Vagina (tissue), 2 donors: ENCODE measurements around the gene DGCR2.

Source experiments
- CTCF ChIP-seq, 3 experiments: fragments of 450-650 bp in 2 of 3; fragments of 200-600 bp in 1 of 3; sonication (generic) in 1 of 3; IDR thresholded peaks; one replicate each; pipeline ENCODE4 v1.5.1; 2017 to 2019; ENCODE audit warnings: antibody characterized with exemption in 3 of 3, mild to moderate bottlenecking in 2 of 3, moderate library complexity in 2 of 3
- POLR2A ChIP-seq, 2 donors: fragments of 450-650 bp; IDR thresholded peaks; one replicate each; pipeline ENCODE4 v1.6.1; 2017; ENCODE audit warnings: antibody characterized with exemption in 2 of 2, mild to moderate bottlenecking in 2 of 2, moderate library complexity in 2 of 2
- POLR2AphosphoS5 ChIP-seq, 2 donors: sonication (generic); formaldehyde crosslinking; IDR thresholded peaks; one replicate each; pipeline ENCODE4 v1.9.0; 2017; ENCODE audit warnings: antibody characterized with exemption in 2 of 2, mild to moderate bottlenecking in 2 of 2, low read depth in 1 of 2; ENCODE audit not compliant: insufficient read depth in 1 of 2

GRCh38 chr22:18996376-18996900 is 125.8 kb downstream of the DGCR2 start:
- TF ChIP-seq POLR2A (IDR thresholded peaks at IDR 0.05) (no peak), POLR2AphosphoS5 (IDR thresholded peaks at IDR 0.05; ENCODE audit: insufficient read depth in 1 of 2, low read depth in 1 of 2) (no peak), CTCF (IDR thresholded peaks at IDR 0.05) (no peak)
